Measurements from ENCODE around the gene PPP5C.

PPP5C gene

DNA sequence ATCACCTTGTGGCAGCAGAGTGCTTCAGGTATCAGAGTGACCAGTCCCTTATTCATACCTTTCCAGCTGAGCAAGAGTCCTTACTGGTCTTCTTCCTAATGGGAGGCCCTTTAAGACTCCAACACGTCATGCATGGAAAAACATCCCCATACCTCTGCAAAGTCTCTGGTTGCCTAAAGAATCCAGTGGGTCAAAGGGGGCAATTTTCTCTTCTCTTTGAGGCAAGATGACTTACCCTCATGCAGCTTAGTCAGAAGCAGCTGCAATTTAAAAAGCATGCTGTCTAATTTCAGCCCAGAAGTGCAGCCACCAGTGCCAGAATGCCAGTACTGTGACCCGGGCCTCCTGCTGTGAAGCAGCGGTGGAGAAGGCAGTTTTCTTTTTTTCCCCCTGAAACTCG is 18.7 kb downstream of the PPP5C start:
- no peak overlapping the region for H3K4me3 ChIP-seq (replicated peaks; ENCODE audit: low read depth, low read length)
- TF ChIP-seq, protein P1, sequence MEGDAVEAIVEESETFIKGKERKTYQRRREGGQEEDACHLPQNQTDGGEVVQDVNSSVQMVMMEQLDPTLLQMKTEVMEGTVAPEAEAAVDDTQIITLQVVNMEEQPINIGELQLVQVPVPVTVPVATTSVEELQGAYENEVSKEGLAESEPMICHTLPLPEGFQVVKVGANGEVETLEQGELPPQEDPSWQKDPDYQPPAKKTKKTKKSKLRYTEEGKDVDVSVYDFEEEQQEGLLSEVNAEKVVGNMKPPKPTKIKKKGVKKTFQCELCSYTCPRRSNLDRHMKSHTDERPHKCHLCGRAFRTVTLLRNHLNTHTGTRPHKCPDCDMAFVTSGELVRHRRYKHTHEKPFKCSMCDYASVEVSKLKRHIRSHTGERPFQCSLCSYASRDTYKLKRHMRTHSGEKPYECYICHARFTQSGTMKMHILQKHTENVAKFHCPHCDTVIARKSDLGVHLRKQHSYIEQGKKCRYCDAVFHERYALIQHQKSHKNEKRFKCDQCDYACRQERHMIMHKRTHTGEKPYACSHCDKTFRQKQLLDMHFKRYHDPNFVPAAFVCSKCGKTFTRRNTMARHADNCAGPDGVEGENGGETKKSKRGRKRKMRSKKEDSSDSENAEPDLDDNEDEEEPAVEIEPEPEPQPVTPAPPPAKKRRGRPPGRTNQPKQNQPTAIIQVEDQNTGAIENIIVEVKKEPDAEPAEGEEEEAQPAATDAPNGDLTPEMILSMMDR (IDR thresholded peaks at IDR 0.05; ENCODE audit: low read length, missing control alignments) = no peak
- no peak for DNase-seq (ENCODE audit: low read depth)

- TF ChIP-seq, protein P1 (IDR thresholded peaks at IDR 0.05; ENCODE audit: low read length, missing control alignments) = no peak
- no peak for DNase-seq (ENCODE audit: low read depth)
- no peak overlapping the region for H3K4me3 ChIP-seq (replicated peaks; ENCODE audit: low read depth, low read length)
Observed at GRCh38 chr19:46366620-46367292, 19.9 kb downstream of the PPP5C start.

GRCh38 chr19:46367426-46367825 is 20.5 kb downstream of the PPP5C start:
- H3K4me3 ChIP-seq (replicated peaks; ENCODE audit: low read depth, low read length) = no peak overlapping the region
- TF ChIP-seq, protein P1 (IDR thresholded peaks at IDR 0.05; ENCODE audit: low read length, missing control alignments) = no peak
- DNase-seq (ENCODE audit: low read depth) = no peak

GRCh38 chr19:46368116-46368515 is 21.2 kb downstream of the PPP5C start:
- H3K4me3 ChIP-seq (replicated peaks; ENCODE audit: low read depth, low read length) = no peak overlapping the region
- TF ChIP-seq, protein P1 (IDR thresholded peaks at IDR 0.05; ENCODE audit: low read length, missing control alignments) = no peak
- DNase-seq (ENCODE audit: low read depth) = no peak

DNA sequence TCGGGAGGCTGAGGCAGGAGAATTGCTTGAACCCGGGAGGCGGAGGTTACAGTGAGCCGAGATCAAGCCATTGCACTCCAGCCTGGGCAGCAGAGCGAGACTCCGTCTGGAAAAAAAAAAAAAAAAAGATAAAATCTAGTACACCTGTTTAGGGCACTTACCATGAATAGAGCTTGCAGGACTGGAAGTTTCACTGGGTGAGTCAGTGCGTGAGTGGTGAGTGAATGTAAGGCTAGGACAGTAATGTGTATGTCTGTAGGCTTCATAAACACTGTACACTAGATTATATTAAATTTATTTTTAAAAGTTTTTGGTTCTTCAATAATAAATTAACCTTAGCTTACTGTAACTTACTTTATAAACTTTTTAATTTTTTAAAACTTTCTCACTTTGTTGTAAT is 22.9 kb downstream of the PPP5C start:
- TF ChIP-seq, protein P1 (IDR thresholded peaks at IDR 0.05; ENCODE audit: low read length, missing control alignments) = no peak
- DNase-seq (ENCODE audit: low read depth) = no peak
- no peak overlapping the region for H3K4me3 ChIP-seq (replicated peaks; ENCODE audit: low read depth, low read length)

DNA sequence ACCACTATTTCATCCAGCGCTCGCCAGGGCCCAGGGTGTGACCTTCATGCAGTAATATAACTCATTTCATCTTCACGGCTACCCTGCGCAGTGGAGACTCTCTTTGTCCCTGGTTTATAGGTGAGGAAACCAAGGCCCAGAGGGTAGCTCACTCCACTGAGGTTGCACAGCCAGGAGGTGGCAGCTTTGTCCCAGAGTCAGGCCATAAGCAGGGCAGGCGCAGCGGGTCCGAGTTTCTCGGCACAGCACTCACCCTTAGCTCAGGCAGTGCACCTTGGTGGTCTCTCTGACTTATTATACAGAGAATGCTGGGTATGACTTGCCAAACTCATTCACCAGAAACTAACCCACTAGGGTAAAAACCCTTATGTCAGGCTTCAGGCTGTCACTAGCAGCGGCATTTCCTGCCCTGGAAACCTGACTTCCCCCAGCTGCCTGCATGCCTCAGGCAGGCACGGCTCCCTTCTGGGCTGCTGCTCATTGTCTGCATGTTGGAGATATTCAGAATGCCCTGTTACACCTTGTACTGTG is 24.5 kb downstream of the PPP5C start:
- TF ChIP-seq, protein P1 (IDR thresholded peaks at IDR 0.05; ENCODE audit: low read length, missing control alignments) = no peak
- no peak overlapping the region for H3K4me3 ChIP-seq (replicated peaks; ENCODE audit: low read depth, low read length)
- peak; percentile 39 for DNase-seq (ENCODE audit: low read depth)

Measured in fibroblast of pulmonary artery (primary cell).